H4 (cell line): ENCODE measurements around the gene ADARB2. TPM values are rescaled to one million over a fixed set of nuclear protein-coding genes. Genes with fewer than 3 reads are reported as not detected.

Experiments used
- DNase-seq: peaks from one replicate; pipeline ENCODE4 v3.0.0-alpha.2; 2015; ENCODE audit warnings: low spot score
- total RNA-seq: library from RNA; depleted of rRNA; stranded (reverse); fragments of >200 nt; shearing (Covaris generic); gene quantifications from 2 replicates; pipeline ENCODE4 v1.2.3, GENCODE V29; 2014

ADARB2 gene
- total RNA-seq, 1 experiment from 2014 or later: 0.21 TPM

DNA sequence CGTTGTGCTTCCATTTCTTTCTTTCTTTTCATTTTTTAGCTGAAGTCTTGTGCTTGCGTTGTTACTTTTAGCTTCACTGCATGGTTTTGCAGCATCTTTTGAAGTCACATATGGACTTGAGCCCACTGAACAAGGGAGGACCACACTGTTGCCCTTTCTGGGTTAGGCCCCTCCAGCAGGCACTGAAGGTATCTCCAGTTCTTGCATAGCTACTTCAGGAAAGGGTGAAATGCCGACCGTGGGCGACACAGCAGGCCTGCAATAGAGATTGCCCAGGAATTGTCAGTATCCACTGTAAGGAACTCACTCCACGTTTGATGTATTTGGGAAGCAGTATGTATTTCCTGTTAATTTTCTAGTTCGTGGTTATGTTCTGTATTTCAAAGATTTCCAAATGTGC lies 596.1 kb downstream of the ADARB2 start:
- no peak for DNase-seq

- no peak for DNase-seq
Measured at GRCh38 chr10:1138529-1138928, 598.8 kb downstream of the ADARB2 start.

GRCh38 chr10:1137499-1138163 lies 599.7 kb downstream of the ADARB2 start:
- no peak for DNase-seq

GRCh38 chr10:1136268-1136667 lies 601.1 kb downstream of the ADARB2 start:
- DNase-seq: no peak

DNA sequence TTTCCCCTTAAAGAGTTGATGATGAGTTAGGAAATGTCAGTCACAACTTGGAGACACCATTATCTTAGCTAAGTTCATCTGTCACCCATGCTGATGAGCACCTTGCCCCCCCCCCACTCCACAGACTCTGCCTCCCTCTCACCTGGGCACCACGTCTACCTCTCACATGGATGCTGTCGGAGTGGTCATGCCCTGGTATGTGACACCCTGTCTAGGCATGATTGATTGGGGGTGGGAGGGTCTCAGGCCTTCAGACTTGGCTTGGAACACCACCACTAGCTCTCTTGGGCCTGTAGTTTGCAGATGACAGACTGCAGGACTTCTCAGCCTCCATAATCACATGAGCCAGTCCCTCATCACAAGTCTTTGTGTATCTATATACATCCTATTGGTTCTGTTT lies 603.2 kb downstream of the ADARB2 start:
- no peak for DNase-seq

DNA sequence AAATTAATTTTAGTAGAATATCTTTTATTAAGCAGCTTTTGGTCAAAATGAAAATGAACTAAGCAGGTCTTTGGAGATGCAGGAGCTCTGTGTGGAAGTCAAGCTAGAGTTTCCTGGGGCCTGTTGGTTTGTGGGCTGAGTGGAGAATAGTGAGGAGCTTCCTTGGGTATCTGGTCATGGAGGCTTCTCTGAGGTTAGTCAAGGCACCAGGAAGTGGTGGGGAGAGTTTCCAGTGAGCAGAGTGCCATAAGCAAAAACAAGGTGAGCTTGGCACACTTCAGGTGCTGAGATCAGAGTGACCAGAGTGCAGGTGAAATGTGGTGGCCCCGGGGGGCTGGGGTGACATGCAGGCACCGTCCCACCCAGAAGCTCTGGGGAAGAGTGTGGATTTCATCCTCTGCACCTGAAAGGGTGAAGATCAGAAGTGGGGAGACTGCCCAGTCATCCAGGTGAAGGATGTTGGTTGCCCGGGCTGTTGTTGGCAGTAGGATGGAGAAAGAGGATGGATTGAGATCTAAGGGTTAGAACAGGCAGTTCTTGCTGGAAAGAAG lies 603.8 kb downstream of the ADARB2 start:
- no peak for DNase-seq

GRCh38 chr10:1132584-1132983 lies 604.7 kb downstream of the ADARB2 start:
- DNase-seq: no peak

- no peak for DNase-seq
Measured at GRCh38 chr10:1130995-1131790, 606.1 kb downstream of the ADARB2 start.

GRCh38 chr10:1130226-1130625 lies 607.1 kb downstream of the ADARB2 start:
- DNase-seq: no peak

GRCh38 chr10:1128649-1129048 lies 608.7 kb downstream of the ADARB2 start:
- DNase-seq: no peak

- no peak for DNase-seq
Measured at GRCh38 chr10:1128115-1128514, 609.2 kb downstream of the ADARB2 start.

DNA sequence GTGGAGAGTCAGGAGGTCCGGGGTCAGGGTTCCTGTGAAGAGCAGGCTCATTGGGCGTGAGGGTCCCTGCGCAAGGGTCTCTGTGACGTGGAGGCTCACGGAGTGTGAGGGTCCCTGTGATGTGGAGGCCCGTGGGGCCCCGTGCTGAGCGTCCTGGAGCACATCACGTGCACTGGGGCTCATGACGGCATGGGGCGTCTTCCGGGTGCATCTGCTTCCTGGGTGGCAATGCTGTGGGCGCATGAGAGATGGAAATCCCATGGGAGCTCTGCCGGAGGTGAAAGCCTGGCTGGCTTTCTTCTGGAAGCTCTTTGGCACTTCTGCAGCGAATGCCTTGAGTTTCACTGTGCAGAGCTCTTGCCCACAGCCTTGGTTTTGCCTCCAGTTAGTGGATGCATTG lies 609.7 kb downstream of the ADARB2 start:
- no peak for DNase-seq
